ENCODE measurements around the gene IL23A.

The IL23A gene

DNA sequence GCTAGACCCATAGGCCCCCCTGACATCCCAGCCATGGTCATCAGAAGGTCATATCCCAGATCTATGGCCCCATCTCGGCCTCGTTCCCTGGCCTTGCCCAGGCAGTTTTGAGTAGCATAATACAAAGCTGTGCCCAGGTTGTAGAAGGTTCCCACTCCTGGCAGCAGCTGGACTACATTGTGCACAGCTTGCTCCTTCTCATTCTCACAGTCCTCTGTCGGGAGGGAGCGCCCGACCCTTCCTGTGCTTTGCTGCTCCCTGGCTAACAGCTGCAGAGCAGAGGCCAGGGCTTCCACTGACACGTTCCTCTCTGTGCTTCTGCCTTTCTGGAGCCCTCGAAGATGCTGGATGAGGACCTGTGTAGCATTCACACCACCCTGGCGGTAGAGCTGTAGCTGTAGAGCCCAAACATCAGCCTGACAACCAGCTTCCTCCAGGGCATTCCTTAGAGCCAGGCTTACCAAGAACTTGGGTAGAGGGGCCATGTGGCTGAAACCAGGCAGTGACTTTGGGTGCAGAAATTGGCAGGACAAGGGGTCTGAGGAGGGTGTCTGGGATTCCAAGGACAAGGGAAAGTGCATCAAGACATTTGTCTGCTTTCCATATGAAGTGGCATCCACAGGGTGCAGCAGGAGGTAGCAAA, 22.9 kb downstream of the IL23A start:
- ATAC-seq (no peak), DNase-seq (no peak)

DNA sequence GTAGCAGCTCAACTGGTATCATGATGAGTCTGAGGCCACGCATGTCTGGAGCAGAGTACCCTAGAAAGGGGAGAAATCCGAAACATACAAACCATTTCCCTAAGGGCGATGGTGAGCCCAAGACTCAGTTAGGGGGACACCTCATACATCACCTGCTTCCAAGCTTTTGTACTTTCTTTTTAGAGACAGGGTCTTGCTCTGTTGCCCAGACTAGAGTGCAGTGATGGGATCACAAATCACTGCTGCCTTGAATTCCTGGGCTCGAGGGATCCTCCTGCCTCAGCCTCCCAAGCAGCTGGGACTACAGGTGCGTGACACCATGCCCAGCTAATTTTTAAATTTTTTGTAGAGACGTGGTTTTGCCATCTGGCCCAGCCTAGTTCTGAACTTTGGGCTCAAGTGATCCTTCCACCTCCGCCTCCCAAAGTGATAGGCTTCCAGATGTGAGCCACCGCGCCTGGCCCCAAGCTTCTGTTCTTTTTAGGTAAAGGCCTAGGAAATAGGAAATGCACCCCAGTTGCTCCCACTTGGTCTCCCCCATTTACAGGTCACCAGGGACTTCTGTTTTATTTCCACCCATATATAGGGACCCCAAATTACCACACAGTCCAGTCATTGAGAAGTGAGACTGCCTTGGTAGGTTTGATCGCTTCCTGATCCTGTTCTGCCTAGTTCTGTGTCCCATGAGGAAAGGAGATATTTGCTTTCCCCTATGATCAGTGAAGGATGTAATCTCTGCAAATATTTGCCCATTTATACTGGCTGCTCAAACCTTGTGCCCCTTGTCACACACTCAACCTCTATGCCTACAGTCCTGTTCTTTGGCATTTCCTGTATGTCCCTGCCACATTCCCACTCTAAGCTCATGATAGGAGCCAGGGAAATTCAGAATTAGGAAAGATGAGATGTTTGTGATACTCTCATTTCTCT, 23.7 kb downstream of the IL23A start, which contains the start of gene APOF:
TSS of gene APOF (minus strand) at position 728 of the 930 bp plus-strand sequence. CDS start at position 616, 112 bp downstream.
- ATAC-seq: no peak
- DNase-seq: no peak

DNA sequence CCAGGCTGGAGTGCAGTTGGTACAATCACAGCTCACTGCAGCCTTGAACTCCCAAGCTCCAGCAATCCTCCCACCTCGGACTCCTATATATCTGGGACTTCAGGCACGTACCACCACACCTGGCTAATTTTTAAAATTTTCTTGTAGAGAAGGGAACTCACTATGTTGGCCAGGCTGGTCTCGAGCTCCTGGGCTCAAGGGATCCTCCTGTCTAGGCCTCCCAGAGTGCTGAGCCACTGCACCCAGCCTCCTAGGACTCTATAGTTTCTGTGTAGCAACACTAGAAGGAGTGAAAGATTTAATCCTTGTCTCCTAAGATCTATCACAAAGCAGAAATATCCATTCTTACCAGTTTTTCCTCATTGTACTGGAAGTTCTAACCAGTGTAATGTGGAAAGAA, 28.3 kb downstream of the IL23A start:
- DNase-seq (no peak), ATAC-seq (no peak)

DNA sequence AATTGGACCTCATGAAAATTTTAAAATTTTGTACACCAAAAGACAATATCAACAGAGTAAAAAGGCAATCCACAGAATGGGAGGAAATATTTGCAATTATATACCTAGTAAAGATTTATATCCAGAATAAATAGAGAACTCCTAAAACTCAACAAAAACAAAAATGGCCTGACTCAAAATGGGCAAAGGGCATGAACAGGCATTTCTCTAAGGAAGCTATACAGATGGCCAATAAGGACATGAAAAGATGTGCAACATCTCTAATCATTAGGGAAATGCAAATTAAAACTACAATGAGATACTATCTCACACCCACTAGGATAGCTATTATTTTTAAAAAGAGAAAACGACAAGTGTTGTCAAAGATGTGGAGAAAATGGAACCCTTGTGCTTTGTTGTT, 34.8 kb downstream of the IL23A start:
- DNase-seq (no peak), ATAC-seq (no peak)

DNA sequence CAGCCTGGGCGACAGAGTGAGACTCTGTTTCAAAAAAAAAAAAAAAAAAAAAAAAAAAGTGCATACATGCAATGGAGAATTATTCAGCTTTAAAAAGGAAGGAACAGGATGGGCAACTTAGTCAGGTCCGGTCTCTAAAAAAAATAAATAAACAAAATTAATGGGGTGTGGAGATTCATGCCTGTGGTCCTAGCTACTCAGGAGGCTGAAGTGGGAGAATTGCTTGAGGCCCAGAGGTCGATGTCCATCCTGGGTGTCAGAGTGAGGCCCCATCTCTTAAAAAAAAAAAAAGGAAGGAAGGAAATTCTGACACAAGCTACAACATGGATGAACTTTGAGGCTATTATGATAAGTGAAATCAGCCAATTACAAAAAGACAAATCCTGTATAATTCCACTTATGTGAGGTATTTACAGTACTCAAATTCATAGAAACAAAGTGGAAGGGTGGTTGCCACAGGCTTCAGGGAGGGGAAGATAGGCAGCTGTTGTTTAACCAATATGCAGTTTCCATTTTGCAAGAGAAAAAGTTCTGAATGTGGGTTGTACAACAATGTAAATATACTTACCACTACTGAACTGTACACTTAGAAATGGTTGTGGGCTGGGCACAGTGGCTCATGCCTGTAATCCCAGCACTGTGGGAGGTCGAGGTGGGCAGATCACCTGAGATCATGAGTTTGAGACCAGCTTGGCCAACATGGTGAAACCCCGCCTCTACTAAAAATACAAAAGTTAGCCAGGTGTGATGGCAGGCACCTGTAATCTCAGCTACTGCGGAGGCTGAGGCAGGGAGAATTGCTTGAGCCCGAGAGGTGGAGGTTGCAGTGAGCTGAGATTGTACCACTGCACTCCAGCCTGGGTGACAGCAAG, 36.3 kb downstream of the IL23A start:
- ATAC-seq: no peak
- no peak for DNase-seq

DNA sequence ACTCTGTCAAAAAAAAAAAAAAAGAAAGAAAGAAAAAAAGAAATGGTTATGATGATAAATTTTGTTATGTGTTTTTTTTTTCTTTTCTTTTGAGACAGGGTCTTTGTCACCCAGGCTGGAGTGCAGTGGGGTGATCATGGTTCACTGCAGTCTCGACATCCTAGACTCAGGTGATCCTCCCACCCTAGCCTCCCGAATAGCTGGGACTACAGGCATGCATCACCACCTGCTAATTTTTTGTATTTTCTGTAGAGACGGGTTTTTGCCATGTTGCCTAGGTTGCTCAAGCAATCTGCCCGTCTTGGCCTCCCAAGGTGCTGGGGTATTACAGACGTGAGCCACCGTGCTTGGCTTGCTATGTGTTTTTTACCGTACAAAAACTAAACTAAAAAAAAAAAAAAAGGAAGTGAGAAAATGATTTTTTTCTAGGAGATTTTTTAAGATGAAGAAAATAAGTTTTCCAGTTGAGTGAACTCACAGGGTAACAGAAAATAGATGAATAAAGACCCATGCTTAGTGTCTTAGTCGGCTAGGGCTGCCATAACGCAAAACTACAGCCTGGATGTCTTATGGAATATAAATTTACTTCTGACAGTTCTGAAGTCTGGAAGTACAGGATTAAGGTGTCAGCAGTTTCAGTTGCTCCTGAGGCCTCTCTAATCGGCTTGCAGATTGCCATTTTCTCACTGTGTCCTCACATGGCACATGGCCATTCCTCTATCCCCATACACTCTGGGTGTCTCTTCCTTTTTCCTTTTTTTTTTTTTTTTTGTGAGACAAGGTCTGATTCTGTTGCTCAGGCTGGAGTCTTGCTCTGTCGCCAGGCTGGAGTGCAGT, 37.1 kb downstream of the IL23A start:
- DNase-seq (no peak), ATAC-seq (no peak)

DNA sequence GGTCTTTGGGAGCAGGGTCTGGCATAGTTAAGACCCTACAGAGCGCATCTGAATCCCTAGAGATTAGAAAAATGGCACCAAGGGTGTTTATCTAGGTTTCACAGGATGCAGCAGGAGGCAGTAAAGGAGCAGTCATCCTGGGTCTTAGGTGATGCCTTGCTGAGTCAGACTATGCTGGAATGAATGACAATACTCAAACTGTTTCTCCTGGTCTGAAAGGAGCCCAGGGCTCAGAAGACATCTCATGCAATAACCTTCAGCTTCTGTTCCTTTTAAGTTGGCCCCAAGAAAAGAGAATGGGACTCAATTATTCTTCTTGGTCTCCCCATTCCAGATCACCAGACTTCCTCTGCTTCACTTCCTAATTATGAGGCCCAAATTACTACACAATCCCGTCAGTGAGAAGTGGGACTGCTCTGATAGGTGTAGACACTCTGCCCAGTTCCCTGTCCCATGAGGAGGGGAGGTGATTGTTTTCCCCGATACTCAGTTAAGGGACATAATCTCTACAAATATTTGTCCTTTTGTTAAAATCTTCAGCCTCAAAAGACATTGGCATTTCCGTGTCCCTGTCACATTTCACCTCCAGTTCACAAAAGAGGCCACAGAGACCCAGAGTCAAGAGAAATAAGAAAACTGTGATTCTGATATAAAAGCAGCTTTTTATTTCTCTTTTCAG, 38.8 kb downstream of the IL23A start:
- peak; percentile 59 for ATAC-seq
- DNase-seq: no peak

DNA sequence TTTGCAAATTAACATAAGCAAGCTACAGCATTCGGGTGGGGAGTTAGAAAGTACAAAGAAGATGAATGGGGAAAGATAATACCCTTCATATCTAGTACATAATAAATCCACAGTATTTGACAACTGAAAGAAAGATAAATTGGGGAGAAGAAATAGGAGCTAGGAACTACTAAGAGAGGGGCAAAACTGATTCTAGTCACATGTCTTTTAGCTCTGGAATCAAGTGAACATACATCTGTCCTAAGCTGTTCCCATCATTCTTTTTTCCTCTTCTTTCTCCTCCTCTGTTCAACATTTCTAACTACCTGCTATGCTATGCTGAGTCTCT, 39.3 kb downstream of the IL23A start:
- DNase-seq: no peak
- ATAC-seq: no peak

DNA sequence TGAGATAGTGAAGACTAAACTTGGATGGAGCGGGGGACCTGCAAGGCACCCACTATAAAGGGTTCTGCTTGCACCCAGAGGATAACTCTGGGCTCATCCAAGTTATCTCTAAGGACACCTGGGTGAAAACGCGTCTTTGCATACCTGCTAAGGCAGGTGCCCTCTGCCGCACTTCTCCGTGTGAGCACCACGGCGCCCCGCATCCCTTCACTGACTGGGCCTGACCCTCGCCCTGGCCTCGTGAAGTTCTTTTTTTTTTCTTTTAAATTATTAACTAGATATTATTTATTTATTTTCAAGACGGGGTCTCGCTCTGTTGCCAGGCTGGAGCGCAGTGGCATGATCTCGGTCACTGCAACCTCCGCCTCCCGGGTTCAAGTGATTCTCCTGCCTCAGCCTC, 43.9 kb downstream of the IL23A start:
- DNase-seq: no peak

DNA sequence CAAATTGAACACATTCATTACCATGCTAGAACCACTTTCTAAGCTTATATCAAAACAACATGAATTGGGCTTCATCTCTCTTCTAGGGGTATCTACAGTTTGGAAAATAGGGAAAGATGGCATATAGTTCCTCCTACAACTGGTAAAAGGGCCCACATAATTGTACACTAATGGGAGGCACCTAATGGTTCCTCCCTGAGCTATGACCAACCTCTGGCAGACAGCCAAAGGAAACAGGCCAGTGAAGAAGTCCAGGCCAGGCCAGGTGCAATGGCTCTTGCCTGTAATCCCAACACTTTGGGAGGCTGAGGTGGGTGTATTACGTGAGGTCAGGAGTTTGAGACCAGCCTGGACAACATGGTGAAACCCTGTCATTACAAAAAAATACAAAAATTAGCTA, 47.2 kb downstream of the IL23A start:
- DNase-seq (no peak), ATAC-seq (no peak)

More for the DNA sequence above, 43.9 kb downstream of the IL23A start:
- ATAC-seq: no peak

DNA sequence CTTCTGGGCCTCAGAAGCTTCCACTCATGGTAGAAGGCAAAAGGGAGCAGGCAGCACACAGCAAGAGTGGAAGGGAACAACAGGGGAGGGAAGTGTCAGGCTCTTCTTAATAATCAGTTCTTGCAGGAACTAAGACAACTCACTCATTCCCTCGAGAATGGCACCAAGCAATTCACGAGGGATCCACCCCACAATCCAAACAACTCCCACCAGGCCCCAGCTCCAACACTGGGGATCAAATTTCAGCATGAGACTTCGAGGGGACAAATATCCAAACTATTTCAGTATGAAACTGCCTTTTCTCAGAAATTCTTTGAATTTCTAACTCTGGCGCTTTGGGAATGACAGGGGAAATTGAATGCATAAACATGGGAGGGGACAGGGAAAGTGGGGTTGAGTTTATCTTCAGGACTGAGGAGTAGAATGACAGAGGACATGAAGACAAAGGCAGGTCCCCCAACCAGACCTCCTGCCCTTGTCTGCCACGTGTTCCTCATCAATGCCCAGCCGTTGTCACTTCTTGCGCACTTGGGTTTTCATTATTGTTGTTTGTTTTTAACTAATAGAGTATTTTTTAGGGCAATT, 48.6 kb downstream of the IL23A start:
- DNase-seq (no peak), ATAC-seq (no peak)

DNA sequence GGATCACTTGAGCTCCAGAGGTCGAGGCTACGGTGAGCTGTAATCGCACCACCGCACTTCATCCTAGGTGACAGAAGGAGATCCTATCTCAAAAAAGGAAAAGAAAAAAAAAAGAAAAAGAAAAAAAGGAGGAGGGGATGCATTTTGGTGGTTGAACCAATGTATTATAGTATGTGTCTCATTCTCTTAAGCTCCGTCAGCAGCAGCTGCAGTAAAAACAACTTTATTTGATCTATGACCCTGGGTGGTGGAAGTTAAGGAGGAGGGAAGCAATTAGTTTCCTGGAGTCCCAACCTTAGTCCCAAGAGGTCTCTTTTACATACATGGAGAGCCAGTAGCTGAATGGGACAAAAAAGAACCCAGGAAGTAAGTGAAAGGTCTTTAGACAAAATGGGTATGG, 50.7 kb downstream of the IL23A start:
- DNase-seq: no peak
- ATAC-seq: no peak

Measured in stimulated activated naive CD8-positive, alpha-beta T cell treated with anti-CD3 and anti-CD28 coated beads, Interleukin-15, Interleukin-2, amounts not matched to agents 100 U/mL and 50 U/mL, for 24 hours (primary cell).